GM23248 (cell line): ENCODE measurements around the gene ASIC2.

ENCODE experiments used
- EZH2 ChIP-seq: fragments of 200-600 bp; sonication (generic); IDR thresholded peaks from 2 replicates; pipeline ENCODE4 v1.6.1; 2018; ENCODE audit warnings: antibody characterized with exemption, mild to moderate bottlenecking; ENCODE audit not compliant: insufficient read depth, poor library complexity, severe bottlenecking
- EZH2phosphoT487 ChIP-seq: fragments of 200-600 bp; sonication (generic); IDR thresholded peaks from 2 replicates; pipeline ENCODE4 v1.6.1; 2018; ENCODE audit warnings: antibody characterized with exemption, moderate library complexity, mild to moderate bottlenecking, low read depth; ENCODE audit not compliant: insufficient read depth

- TF ChIP-seq EZH2: no peak
- no peak for TF ChIP-seq EZH2phosphoT487
Observed at GRCh38 chr17:33015716-33016346, 277.3 kb downstream of the ASIC2 start.
